Neural cell (in vitro differentiated cells): Measurements from ENCODE around the gene PPM1D. TPM values are rescaled to one million over a fixed set of nuclear protein-coding genes. Genes with fewer than 3 reads are reported as not detected.

Experiments used
- H2AFZ ChIP-seq: fragments of 200-600, 300-800 bp; sonication (generic), shearing (Covaris generic); 2 replicates; pipeline ENCODE4 v1.6.0; 2014; ENCODE audit warnings: low read depth, mild to moderate bottlenecking, antibody characterized with exemption, low read length, moderate library complexity
- H3F3A ChIP-seq: fragments of 200-600 bp; shearing (Covaris generic); 2 replicates; pipeline ENCODE4 v1.6.1; 2016; ENCODE audit warnings: mild to moderate bottlenecking, moderate library complexity, mixed read lengths, antibody characterized with exemption, low read length; ENCODE audit not compliant: insufficient read depth, poor library complexity, severe bottlenecking
- H3K27ac ChIP-seq: fragments of 200-600, 300-800 bp; sonication (generic), shearing (Covaris generic); 2 replicates; pipeline ENCODE4 v1.5.1; 2014; ENCODE audit warnings: mild to moderate bottlenecking, low read length, moderate library complexity
- H3K27me3 ChIP-seq: fragments of 300-800, 200-600 bp; sonication (generic), shearing (Covaris generic); 2 replicates; pipeline ENCODE4 v1.6.0; 2014; ENCODE audit warnings: mild to moderate bottlenecking, low read depth, low read length, moderate library complexity; ENCODE audit not compliant: insufficient read depth
- H3K36me3 ChIP-seq: fragments of 300-800, 200-600 bp; sonication (generic), shearing (Covaris generic); 2 replicates; pipeline ENCODE4 v1.5.1; 2014; ENCODE audit warnings: mild to moderate bottlenecking, antibody characterized with exemption, low read length, moderate library complexity; ENCODE audit not compliant: insufficient read depth
- H3K4me2 ChIP-seq: fragments of 300-800, 200-600 bp; sonication (generic), shearing (Covaris generic); 2 replicates; pipeline ENCODE4 v1.6.0; 2014; ENCODE audit warnings: mild to moderate bottlenecking, low read length
- H3K4me3 ChIP-seq: fragments of 300-800, 200-600 bp; sonication (generic), shearing (Covaris generic); 2 replicates; pipeline ENCODE4 v1.5.1; 2014; ENCODE audit warnings: mild to moderate bottlenecking, low read length, moderate library complexity
- H3K79me2 ChIP-seq: fragments of 200-600 bp; shearing (Covaris generic); replicated peaks from 2 replicates; pipeline ENCODE4 v1.6.0; 2014; ENCODE audit warnings: mild to moderate bottlenecking, low read length, moderate library complexity; ENCODE audit not compliant: insufficient read depth
- H3K9ac ChIP-seq: fragments of 300-800, 200-600 bp; sonication (generic), shearing (Covaris generic); 2 replicates; pipeline ENCODE4 v1.6.1; 2016; ENCODE audit warnings: mild to moderate bottlenecking, low read length, mixed read lengths
- H3K9me2 ChIP-seq: fragments of 200-600 bp; shearing (Covaris generic); 2 replicates; pipeline ENCODE4 v1.6.1; 2016; ENCODE audit warnings: mild to moderate bottlenecking, low read length, mixed read lengths; ENCODE audit not compliant: insufficient read depth
- H3K9me3 ChIP-seq: fragments of 200-600, 300-800 bp; sonication (generic), shearing (Covaris generic); 2 replicates; pipeline ENCODE4 v1.6.1; 2016; ENCODE audit warnings: mild to moderate bottlenecking, mixed run types, low read length, moderate library complexity, mixed read lengths
- H4K20me1 ChIP-seq: fragments of 200-600 bp; shearing (Covaris generic); 2 replicates; pipeline ENCODE4 v1.6.1; 2016; ENCODE audit warnings: mild to moderate bottlenecking, mixed run types; ENCODE audit not compliant: insufficient read depth
- EP300 ChIP-seq: fragments of 450-650 bp; conservative IDR thresholded peaks from 2 replicates; pipeline ENCODE4 v1.6.1; 2014; ENCODE audit warnings: antibody characterized with exemption, mild to moderate bottlenecking, moderate library complexity; ENCODE audit not compliant: poor library complexity, severe bottlenecking
- EZH2 ChIP-seq: fragments of 200-600, 300-800 bp; shearing (Covaris generic), sonication (generic); IDR thresholded peaks from 2 replicates; pipeline ENCODE4 v1.6.1; 2014; ENCODE audit warnings: antibody characterized with exemption, low read length, borderline replicate concordance, mild to moderate bottlenecking; ENCODE audit not compliant: insufficient read depth, poor library complexity, severe bottlenecking
- MXI1 ChIP-seq: fragments of 450-650 bp; conservative IDR thresholded peaks from 2 replicates; pipeline ENCODE4 v1.6.1; 2014; ENCODE audit warnings: antibody characterized with exemption, mild to moderate bottlenecking; ENCODE audit not compliant: poor library complexity, severe bottlenecking
- POLR2AphosphoS5 ChIP-seq: IDR thresholded peaks from 2 replicates; pipeline ENCODE4 v1.6.1; 2012
- RAD21 ChIP-seq: fragments of 450-650 bp; conservative IDR thresholded peaks from 2 replicates; pipeline ENCODE4 v1.6.1; 2014; ENCODE audit warnings: antibody characterized with exemption, mild to moderate bottlenecking, moderate library complexity
- SMC3 ChIP-seq: fragments of 450-650 bp; conservative IDR thresholded peaks from 2 replicates; pipeline ENCODE4 v1.6.1; 2014; ENCODE audit warnings: antibody characterized with exemption, mild to moderate bottlenecking, moderate library complexity; ENCODE audit not compliant: poor library complexity
- TAF1 ChIP-seq: IDR thresholded peaks from 2 replicates; pipeline ENCODE4 v1.6.1; 2012; ENCODE audit warnings: low read depth
- polyA plus RNA-seq: library from polyadenylated mRNA; depleted of rRNA; stranded (reverse); fragments of >200 nt; gene quantifications from 2 replicates; pipeline ENCODE4 v1.2.3, GENCODE V29; 2014
- TF ChIP-seq, protein P1 (sequence below): IDR thresholded peaks from 2 replicates; pipeline ENCODE4 v1.6.1; 2012; ENCODE audit warnings: borderline replicate concordance
- TF ChIP-seq, protein P2 (sequence below): fragments of 450-650 bp; IDR thresholded peaks from 2 replicates; pipeline ENCODE4 v1.5.1; 2014; ENCODE audit warnings: antibody characterized with exemption, mild to moderate bottlenecking, moderate library complexity; ENCODE audit not compliant: poor library complexity, severe bottlenecking

PPM1D gene
- polyA plus RNA-seq, 1 donor from 2014 or later: 14.7 TPM

DNA sequence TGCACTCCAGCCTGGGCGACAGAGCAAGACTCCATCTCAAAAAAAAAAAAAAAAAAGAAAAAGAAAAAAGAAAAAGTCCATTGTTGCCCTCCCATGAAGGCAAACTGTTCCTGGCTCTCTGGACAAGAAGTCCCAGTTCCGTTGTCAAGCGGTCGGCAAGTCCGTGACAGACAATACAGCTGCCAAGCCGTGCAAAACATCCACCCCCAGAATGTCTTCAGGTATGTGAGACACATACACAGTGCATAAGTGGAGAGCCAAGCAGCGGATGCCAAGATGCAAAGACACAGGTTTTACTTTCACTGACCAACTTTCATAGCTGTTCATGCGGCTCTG, 40.4 kb upstream of the PPM1D start:
- TF ChIP-seq, protein P1, sequence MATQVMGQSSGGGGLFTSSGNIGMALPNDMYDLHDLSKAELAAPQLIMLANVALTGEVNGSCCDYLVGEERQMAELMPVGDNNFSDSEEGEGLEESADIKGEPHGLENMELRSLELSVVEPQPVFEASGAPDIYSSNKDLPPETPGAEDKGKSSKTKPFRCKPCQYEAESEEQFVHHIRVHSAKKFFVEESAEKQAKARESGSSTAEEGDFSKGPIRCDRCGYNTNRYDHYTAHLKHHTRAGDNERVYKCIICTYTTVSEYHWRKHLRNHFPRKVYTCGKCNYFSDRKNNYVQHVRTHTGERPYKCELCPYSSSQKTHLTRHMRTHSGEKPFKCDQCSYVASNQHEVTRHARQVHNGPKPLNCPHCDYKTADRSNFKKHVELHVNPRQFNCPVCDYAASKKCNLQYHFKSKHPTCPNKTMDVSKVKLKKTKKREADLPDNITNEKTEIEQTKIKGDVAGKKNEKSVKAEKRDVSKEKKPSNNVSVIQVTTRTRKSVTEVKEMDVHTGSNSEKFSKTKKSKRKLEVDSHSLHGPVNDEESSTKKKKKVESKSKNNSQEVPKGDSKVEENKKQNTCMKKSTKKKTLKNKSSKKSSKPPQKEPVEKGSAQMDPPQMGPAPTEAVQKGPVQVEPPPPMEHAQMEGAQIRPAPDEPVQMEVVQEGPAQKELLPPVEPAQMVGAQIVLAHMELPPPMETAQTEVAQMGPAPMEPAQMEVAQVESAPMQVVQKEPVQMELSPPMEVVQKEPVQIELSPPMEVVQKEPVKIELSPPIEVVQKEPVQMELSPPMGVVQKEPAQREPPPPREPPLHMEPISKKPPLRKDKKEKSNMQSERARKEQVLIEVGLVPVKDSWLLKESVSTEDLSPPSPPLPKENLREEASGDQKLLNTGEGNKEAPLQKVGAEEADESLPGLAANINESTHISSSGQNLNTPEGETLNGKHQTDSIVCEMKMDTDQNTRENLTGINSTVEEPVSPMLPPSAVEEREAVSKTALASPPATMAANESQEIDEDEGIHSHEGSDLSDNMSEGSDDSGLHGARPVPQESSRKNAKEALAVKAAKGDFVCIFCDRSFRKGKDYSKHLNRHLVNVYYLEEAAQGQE: no peak
- TF ChIP-seq RAD21 (no peak), POLR2AphosphoS5 (no peak), MXI1 (no peak), EZH2 (no peak), EP300 (no peak), SMC3 (no peak), TAF1 (no peak)
- TF ChIP-seq, protein P2, sequence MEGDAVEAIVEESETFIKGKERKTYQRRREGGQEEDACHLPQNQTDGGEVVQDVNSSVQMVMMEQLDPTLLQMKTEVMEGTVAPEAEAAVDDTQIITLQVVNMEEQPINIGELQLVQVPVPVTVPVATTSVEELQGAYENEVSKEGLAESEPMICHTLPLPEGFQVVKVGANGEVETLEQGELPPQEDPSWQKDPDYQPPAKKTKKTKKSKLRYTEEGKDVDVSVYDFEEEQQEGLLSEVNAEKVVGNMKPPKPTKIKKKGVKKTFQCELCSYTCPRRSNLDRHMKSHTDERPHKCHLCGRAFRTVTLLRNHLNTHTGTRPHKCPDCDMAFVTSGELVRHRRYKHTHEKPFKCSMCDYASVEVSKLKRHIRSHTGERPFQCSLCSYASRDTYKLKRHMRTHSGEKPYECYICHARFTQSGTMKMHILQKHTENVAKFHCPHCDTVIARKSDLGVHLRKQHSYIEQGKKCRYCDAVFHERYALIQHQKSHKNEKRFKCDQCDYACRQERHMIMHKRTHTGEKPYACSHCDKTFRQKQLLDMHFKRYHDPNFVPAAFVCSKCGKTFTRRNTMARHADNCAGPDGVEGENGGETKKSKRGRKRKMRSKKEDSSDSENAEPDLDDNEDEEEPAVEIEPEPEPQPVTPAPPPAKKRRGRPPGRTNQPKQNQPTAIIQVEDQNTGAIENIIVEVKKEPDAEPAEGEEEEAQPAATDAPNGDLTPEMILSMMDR: no peak
- Histone ChIP-seq H3K79me2 (no peaks in the 10 kb centered on the region), H3K4me3 (no peak overlapping the region), H3F3A (no peaks in the 10 kb centered on the region), H3K27ac (no peak overlapping the region), H3K9ac (no peak overlapping the region), H3K36me3 (no peaks in the 10 kb centered on the region), H4K20me1 (no peaks in the 10 kb centered on the region), H3K27me3 (no peaks in the 10 kb centered on the region), H3K4me2 (no peak overlapping the region), H2AFZ (no peak overlapping the region), H3K9me2 (no peaks in the 10 kb centered on the region), H3K9me3 (peaks cover 7% of the 10 kb centered on the region)

DNA sequence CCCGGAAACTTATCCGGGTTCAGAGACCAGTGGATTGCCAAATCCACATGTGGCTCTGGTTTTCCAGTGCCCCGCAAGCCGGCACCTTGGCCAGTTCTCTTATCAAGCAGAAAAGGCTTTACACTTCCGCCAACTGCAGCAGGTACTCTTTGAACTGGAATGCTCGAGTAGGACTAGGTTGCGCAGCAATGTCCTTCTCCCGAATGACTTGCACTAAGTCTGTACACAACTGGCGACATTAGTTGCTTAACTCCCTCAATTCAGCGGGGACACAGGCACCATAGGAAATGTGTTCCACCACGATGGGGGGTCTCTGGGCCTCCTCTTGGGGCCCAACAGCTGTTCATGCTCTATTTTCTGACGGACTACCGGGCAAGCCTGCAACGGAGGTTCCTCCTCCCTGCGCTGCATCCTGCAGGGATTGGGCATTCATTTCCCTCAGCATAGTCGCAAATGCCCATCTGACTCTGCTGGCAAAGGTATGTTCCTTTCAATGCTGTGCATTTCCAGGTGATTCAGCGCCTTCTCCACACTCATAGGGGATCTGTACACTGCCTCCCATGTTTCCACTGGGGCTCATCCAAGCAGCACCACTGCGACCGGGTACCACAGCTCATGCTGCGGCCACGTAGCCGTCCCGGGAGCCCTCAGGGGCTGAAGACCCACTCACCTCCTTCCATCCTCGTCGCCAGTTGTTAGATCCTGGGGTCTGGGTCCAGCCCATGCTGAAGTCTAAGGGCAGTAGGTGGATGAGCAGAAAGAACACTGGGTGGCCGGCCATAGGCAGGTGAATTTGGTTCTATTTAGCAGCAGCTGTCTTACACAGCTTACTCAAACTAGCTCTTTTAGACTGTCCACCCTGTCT, 39.8 kb upstream of the PPM1D start:
- Histone ChIP-seq H2AFZ (no peak overlapping the region), H3K79me2 (no peaks in the 10 kb centered on the region), H3K4me3 (no peak overlapping the region), H3K27me3 (no peaks in the 10 kb centered on the region), H3K9me3 (peaks cover 7% of the 10 kb centered on the region), H3F3A (no peaks in the 10 kb centered on the region), H4K20me1 (no peaks in the 10 kb centered on the region), H3K36me3 (no peaks in the 10 kb centered on the region), H3K9ac (no peak overlapping the region), H3K27ac (no peak overlapping the region), H3K9me2 (no peaks in the 10 kb centered on the region), H3K4me2 (no peak overlapping the region)
- TF ChIP-seq EP300: no peak
- TF ChIP-seq POLR2AphosphoS5: no peak
- no peak for TF ChIP-seq MXI1
- TF ChIP-seq TAF1: no peak
- TF ChIP-seq, protein P2: no peak
- TF ChIP-seq SMC3: no peak
- TF ChIP-seq, protein P1: no peak
- TF ChIP-seq EZH2: no peak
- no peak for TF ChIP-seq RAD21
